CD4-positive, alpha-beta T cell treated with Interleukin-17A for 4 hours (primary cell): ENCODE results near the gene TSPYL2.

Experiments used
- DNase-seq: peaks from one replicate; pipeline ENCODE4 v3.0.0-alpha.2; 2020; ENCODE audit warnings: mixed read lengths

TSPYL2 gene

DNA sequence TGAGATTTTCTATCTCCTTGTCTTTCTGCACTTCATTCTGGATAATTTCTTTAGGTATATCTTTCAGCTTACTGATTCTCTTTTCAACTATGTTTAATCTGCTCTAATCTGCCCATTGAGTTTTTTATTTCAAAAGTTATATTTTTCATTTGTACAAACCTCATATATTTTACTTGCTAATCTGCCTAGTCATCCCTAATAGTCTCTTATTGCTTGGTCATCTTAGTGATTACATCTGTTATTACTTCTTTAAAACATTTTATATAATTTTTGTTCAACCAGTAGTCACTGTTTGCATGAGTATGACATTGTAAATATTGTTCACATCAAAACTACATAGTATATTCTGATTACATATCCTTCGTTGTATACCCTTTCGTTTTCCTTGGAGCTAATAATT, 44.2 kb downstream of the TSPYL2 start:
- no peak for DNase-seq

DNA sequence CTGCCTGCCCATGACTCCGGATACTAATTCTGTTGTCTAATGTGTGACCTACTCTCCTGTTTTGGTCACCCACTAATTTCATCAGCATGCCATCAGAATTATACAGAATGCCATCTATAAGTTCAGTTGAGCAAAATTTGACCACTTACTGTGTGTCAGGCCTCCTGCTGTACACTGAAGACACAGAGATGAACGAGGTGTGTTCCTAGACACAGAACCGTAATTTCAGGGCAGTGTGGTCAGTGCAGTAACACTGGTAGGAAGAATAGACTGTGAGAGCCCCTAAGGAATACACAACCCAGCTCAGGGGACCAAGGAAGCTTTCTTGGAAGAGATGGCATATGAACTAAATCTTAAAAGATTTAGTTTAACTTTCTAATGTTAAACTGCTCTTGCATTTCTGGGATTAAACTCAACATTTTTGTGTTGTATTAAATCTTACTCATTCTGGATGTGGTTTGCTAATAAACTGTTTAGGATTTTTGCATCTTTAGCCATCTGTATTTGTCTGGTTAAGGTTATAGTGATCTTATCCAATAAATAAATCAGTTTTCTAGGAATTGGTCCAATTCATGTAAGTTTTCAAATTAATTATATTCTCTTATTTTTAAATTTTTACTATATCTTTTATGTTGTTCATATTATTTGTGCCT, 46.1 kb downstream of the TSPYL2 start:
- no peak for DNase-seq

DNA sequence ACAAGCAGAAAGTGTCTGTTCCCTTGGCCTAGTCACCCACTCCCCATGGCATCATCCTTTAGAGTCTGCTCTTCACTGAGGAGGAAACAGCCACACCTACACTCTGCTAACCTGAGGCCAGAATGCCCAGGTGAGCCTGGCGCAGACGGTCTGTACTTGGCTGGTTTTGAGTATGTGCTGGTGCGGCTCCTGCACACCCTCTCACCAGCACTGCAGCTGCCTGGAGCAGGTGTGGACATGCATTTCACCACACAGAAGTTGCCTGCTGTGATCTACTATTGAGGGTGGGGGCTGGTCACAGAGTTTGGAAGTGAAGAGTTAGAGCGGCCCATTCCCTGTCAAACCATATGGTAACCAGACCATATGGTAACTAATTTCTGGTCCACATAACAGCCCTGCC, 51.2 kb downstream of the TSPYL2 start:
- DNase-seq: no peak

DNA sequence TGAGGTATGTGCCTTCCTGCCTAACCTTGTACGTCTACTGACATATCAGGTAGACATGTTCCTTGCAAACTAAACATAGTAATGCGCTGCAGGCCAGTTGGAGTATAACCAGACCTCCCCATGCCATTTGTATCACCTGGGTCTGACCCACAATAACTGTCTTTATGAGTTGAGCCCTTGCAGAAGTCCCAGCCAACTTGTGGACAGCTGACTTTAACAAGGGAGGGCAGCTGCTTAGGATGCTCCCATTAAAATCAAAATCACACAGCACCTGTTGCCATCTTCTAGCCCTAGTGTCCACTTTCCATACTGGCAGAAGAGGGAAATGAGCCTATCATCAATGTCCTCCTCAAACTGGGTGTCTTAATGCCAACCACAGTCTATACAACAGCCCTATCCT, 53.4 kb downstream of the TSPYL2 start:
- DNase-seq: no peak
